Islet of Langerhans (tissue), 1 donor: Measurements from ENCODE around the gene SMCHD1.

ENCODE experiments used
- FAIRE-seq: peaks from one replicate; lab custom pipeline; 2011; peaks lifted over from hg19 to GRCh38; lab: Jason Lieb, UNC

Gene SMCHD1

DNA sequence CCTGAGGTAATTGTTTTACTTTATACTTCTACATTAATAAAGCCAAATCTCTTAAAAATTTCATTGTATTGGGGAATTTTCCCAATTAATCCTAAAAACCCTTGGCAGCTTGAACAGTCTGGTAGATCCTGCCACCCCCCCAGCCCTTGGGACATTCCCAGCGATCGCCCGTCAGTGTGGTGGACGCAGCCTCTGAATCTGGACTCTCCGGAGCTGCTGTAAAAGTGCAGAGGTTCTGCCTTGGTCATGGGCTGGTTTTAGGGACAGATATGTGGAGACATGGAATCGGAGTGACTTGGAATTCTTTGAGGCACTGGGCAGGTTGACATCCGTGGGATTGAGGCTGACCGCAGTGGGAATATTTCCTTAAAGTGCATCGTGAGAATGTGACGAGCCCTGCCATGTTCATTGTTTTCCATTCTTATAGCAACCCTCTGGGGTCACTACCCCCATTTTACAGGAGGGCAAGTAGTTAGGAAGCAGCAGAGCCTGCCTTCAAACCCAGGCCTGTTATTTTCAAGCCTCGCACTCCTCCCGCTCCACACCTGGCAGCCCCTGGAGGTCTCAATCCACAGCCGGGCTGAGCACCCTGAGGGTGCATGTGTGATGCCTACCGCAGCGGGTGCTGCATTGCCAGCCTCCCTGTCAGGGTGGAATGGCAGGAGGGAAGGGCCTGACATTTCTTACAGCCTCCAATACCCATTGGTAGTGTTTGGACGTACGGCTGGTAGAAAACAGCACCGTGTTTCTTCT is 197.8 kb downstream of the SMCHD1 start:
- FAIRE-seq: no peak

DNA sequence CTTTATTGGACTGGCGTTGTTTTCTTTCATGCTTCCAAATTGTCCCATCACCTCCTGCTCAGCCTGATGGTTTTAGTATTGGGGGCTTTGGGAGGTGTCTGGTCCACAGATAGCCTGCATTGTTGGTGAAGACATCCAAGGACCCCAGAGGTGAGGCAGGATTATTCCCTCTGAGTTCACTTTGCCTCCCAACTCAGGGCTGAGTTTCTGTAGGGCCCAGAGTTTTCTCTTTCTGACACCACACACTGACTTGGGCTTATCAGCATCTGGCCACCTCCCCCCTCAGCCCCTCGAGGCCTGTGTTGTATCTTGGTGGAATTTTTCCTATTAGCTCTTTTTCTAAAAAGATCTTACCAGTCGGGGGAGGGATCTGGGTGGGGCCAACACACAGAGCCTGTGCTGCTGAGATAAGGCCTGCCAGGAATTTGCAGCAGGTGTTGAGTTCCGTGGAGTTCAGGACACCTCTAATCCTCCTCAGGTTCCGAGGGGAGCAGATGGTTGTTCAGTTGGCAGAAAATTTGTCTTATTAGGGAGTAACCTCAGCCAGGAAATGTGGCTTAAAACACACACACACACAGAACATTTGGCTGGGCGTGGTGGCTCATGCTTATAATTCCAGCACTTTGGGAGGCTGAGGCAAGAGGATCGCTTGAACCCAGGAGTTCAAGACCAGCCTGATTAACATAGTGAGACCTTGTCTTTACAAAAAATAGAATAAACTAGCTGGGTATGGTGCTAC is 198.6 kb downstream of the SMCHD1 start:
- FAIRE-seq: no peak
